Dermis microvascular lymphatic vessel endothelial cell (primary cell): ENCODE data around the gene MRPL40. TPM values are rescaled to one million over a fixed set of nuclear protein-coding genes. Genes with fewer than 3 reads are reported as not detected.
A peak's percentile ranks its signal among the peaks of the same experiment; 100 is the strongest.

ENCODE experiments used
- DNase-seq, 2 donors: peaks; one replicate each; pipeline versions ENCODE4 v3.0.0 to v3.0.0-alpha.2; 2010; ENCODE audit warnings: low read depth in 2 of 2
- total RNA-seq: library from RNA; depleted of rRNA; stranded (reverse); fragments of >200 nt; gene quantifications from 2 replicates; pipeline ENCODE4 v1.2.1, GENCODE V29; 2014

MRPL40 gene
- 22.8 and 27.7 TPM in 2 replicates for total RNA-seq

GRCh38 chr22:19432133-19432851, at the start of gene MRPL40:
Gene MRPL40 (plus strand): TSS chr22:19432545. CDS start chr22:19432555, 10 bp downstream.
- DNase-seq: peak; percentile 87 to 97

DNA sequence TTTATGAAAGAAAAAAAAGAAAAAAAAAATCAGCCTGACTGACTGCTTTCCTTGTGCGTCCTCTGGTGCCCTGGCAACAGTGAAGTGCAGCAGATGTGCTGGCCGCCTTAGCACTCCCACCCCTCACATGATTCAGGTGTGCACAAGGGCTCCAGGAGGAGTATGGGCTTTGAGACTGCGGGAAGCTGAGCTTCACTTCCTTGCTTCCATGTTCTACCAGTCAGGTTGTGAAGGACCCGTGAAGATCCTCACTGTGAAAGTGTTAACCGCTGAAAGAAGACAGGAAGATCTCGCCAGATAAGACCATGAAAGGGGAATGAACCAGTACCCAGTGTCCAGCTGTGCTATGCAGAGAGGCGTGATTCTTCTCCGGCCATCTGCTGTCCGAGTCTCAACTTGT, 49.1 kb upstream of the MRPL40 start:
- no peak for DNase-seq

GRCh38 chr22:19385221-19385906, 47.0 kb upstream of the MRPL40 start:
- DNase-seq: no peak

DNA sequence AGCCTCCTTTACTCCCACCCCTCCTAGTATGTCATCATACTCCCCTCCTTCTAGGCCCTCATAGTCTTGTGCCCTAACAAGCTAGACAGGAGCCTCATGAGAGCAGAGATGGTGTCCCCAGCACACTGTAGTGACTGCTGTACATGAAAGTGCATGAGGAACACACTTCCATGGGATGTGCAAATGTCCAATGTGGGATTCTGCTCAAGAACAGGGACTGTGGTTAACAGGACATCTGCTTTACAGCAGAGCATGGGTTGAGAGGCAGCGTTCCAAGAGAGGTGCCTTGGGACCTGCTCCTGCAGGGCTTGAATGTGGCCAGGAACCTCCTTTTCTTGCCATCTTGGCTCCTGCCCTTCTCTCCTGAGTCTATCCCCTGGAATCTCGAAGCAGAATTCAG, 46.1 kb upstream of the MRPL40 start:
- no peak for DNase-seq

- DNase-seq: no peak
Measured at GRCh38 chr22:19387038-19387437, 45.3 kb upstream of the MRPL40 start.

DNA sequence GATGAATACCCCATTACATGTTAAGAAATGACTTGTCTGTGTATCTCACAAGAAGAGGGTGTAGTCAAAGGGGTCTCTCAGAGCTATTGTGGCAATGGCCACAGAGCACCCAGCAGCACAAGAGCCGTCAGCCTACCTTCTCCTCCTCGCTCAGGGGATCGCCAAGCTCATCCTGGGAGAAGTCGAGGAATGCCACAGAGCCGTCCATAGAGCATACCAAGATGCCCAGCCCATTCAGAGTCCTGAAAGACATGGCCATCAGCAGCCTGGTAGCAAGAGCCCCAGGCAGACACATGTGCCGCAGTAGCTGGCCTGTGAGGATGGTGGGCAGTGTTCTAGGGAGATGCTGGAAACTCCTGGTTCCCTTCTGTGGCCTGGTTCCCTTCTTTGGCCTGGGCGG, 44.8 kb upstream of the MRPL40 start:
- DNase-seq: no peak

GRCh38 chr22:19393704-19394103, 38.6 kb upstream of the MRPL40 start:
- DNase-seq: no peak

DNA sequence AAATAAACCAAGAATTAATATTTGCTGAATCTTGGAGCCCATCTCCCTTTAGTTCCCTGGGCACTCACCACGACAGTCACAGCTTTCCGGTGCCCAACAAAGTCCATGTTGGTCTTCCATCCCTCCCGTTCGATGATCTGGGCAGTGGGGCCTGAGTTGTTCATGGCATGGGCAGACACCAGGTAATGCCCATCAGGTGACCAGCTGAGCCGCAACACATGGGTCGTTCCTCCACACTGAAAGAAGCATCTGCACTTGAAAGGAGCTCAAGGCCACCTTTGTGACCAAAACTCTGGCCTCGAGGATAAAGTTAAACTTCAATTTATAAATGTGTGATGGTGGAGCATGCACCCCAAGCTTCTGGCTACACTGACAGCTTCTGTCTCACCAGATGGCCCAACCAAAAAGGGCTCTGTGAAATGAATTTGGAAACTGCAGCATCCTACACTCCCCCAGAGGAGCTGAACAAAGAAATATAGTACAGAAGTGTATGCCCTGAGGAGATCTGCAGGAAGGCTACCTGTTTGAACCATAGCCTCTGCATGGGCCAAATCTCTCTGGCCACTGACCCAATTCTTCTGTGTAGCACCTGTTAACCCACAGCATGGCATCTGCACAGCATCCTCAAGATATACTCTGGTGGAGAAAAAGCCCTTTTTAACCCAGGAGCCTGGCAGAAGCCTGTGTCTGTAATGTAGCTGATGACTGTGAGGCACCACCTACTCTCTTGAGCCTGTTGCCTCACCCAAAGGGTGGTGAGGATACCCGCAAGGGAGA, 37.9 kb upstream of the MRPL40 start:
- DNase-seq: no peak

- DNase-seq: no peak
Measured at GRCh38 chr22:19395276-19395675, 37.1 kb upstream of the MRPL40 start.

DNA sequence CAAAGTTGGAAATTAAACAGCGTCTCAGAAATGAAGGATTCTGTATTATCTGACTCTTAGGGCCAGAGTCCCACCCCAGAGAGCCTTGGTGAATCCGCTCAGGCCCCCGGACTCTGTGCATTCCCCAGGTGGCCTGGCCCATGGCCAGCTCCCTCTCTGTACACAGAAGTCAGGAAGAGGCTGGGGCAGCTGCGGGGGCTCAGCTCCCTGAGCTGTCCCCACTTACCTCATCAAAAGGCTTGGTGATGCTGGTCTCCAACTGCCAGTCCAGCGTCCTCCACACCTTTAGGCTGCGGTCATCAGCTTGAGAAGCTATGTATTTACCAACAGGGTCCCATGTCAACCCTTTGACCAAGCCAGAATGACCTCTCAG, 35.8 kb upstream of the MRPL40 start:
- DNase-seq: peak in 1 of 2 donors; percentile 12

DNA sequence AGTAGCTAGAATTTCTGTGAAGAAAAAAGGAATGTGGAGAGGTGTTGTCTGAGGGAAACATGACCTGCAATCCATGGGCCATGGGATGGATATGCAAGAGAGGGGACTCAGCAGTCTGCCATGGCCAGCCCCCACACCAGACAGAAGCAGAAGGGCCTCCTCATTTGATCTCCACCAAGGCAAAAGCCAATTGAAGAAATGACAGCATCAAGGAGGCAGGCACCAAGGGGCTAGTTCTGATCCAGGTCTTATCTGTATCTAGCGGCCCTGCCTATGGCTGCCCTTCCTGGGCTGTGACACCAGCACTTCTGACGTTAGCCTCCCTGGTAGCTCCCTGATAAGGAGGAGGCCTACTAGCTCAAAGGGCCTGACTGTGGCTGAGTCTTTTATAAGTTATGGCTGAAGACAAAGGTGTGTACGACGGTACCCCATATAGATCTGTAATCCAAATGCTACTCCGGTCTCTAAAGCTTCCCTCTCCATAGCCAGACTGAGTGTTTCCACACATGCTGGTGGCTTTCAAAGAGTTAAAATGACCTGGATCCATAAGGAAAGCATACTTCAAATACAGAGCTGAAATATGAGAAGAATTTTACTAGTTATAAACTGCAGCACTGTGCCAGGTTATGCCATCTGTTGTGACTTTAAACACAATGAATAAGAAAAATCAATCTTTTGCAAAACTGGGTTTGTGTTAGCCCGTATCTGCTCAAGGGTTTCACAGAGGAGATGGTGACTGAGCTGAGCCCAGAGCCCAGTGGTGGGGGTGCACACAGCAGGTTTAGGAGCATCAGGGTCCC, 35.2 kb upstream of the MRPL40 start:
- no peak for DNase-seq

DNA sequence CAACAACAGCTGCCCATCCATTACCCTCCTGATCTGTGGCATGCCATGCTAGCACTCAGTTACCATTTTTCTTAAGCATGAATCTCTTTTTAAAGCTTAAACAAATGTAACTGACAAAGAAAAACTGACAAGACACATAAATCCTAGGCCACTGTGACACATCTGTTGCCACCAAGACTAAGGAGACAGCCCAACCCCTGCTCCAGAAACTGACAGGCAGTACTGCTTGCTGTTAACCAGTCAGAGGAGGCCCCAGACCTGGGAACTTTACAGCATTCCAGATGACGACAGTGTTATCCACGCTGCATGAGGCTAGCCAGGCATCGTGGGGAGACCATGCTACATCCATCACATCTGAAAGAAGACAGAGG, 34.6 kb upstream of the MRPL40 start:
- DNase-seq: no peak

DNA sequence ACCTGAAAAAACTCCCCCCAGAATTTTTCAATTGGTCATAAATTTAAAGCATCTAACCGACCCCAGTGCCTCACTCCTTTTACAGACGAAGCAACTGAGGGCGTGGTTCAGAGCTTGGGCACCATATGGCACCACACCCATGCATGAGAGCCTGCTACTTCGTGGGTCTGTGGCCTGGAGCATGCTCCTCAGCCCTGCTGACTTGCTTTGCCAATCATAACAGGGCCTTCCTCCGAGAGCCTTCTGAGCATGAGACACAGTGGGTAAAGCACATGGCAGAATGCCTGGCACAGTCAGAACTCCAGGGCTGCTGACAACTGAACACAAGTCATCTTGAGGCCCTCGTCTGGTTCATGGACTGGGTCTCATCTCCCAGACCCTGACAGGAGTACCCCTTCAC, 34.1 kb upstream of the MRPL40 start:
- no peak for DNase-seq

DNA sequence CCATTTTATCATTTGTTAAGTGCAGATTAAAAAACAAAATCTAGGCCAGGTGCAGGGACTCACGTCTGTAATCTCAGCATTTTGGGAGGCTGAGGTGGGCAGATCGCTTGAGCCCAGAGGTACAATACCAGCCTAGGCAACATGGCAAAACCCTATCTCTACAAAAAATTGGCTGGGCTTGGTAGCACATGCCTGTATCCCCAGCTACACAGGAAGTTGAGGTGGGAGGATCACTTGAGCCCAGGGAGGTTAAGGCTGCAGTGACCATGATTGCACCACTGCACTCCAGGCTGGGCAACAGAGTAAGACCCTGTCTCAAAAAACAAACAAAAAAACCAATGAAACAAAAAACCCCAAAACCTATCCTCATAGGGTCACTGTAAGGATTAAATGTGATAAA, 33.7 kb upstream of the MRPL40 start:
- no peak for DNase-seq

GRCh38 chr22:19400881-19401280, 31.5 kb upstream of the MRPL40 start:
- DNase-seq: no peak

GRCh38 chr22:19401483-19401882, 30.9 kb upstream of the MRPL40 start:
- peak; percentile 47 to 54 for DNase-seq

DNA sequence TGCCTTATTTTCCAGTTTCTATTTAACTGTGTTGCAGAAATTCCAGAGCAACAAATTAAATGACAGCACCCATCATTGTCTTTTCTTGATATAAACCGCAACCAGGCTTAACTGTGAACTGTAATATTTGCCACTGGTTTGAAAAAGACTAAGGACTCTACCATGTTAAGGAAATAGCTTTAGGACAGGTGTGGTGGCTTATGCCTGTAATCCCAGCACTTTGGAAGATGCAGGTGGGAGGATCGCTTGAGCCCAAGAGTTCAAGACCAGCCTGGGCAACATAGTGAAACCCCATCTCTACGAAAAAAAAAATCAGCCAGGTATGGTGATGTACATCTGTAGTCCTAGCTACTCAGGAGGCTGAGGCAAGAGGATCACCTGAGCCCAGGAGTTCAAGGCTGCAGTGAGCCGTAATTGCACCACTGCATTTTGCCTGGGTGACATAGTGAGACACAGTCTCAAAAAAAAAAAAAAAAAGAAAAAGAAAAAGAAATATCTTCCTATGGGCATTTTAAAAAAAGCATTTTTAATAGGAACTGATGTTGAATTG, 29.6 kb upstream of the MRPL40 start:
- DNase-seq: no peak

DNA sequence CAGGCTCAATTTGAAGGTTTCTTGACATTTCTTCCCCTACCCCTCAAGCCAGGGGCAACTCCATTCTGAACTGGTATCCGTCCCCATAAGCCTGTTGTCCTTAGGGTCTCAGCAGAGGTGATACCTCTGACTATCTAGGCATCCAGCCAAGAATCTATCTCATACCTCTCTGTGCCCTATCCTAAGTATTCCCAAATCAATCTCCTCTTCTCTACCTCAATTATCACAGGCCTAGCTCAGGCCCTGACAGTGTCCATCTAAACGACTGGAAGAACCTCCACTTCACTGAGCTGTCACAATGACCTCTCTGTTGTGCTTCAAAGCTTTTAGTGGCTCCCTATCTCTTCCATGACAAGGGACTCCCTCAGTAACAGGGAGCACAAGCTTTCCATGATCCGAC, 27.7 kb upstream of the MRPL40 start:
- DNase-seq: no peak

DNA sequence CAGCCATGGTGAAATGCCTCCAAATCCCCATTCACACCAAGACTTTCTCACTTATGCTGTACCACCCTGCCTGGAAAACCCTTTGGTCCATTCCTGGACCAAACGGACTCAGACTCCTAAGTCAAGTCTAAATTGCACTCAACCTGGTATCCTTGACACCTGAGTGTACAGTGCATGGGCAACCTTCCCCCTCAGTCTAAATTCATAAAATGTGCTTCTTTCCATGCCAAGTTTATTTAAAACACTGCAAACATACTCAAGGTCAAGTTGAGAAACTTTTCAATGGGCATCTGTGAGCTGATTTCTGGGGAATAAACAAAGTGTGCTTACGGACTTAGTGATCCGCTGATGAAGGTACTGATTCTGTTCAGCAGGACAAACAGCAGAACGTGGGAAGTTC, 27.2 kb upstream of the MRPL40 start:
- no peak for DNase-seq

GRCh38 chr22:19405652-19406051, 26.7 kb upstream of the MRPL40 start:
- no peak for DNase-seq

DNA sequence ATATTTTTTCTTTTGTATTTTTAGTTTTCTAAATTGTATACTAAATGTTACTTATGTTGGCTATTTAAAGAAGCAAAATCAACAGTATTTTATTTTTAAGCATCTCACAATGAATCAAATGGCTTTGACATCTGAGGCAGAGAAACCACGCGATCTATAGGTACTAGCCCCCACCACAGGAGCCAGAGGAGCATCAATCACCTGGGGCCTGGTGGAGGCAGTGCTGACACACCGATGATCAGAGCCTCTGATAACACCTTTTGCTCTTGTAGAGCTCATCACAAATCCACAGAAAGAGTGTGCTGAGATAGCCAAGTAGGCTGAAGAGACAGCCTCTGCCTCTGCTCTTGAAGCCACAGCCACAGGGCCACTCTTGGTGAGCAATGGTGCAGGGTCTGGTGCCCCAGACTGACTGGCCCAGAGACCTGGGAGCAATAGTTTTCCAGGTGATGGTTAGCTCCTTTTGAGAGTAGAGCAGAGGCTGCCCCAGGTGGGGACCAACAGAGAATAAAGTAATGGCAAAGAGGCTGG, 26.0 kb upstream of the MRPL40 start:
- no peak for DNase-seq
